Activated CD8-positive, alpha-beta memory T cell treated with anti-CD3 and anti-CD28 coated beads, Interleukin-2, amount 10 ng/mL, durations not matched to agents 7 days and 5 days (primary cell): ENCODE results near the gene SRRM1. TPM values are rescaled to one million over a fixed set of nuclear protein-coding genes. Genes with fewer than 3 reads are reported as not detected.
"Not testable (repeated sequence)": the region's sequence is repeated elsewhere in the genome, so short reads cannot be mapped to it uniquely, and the experiment has no call there.

Experiments used
- ATAC-seq: fragments of 150-1000 bp; cut with Tn5 transposase; one replicate; pipeline ENCODE4 v1.10.0; 2021; ENCODE audit warnings: moderate library complexity
- CTCF ChIA-PET: fragments of 350-600 bp; sonication (Branson Sonifier 250); formaldehyde crosslinking; loops from one replicate; lab custom pipeline; 2021; ENCODE audit warnings: antibody characterized with exemption; lab: Charles Lee
- DNase-seq: peaks from one replicate; pipeline ENCODE4 v3.0.0-alpha.2; 2020
- H3K27ac Mint-ChIP-seq: one replicate; pipeline ENCODE4 v1.8.0; 2021; ENCODE audit warnings: mild to moderate bottlenecking, mixed read lengths
- H3K27me3 Mint-ChIP-seq: one replicate; pipeline ENCODE4 v1.8.0; 2021; ENCODE audit warnings: mixed read lengths
- H3K36me3 Mint-ChIP-seq: one replicate; pipeline ENCODE4 v1.8.0; 2021; ENCODE audit warnings: mild to moderate bottlenecking, mixed read lengths
- H3K4me1 Mint-ChIP-seq: one replicate; pipeline ENCODE4 v1.8.0; 2021; ENCODE audit warnings: mixed read lengths
- H3K4me3 Mint-ChIP-seq: one replicate; pipeline ENCODE4 v1.8.0; 2021; ENCODE audit warnings: mild to moderate bottlenecking, moderate library complexity, mixed read lengths
- H3K9me3 Mint-ChIP-seq: one replicate; pipeline ENCODE4 v1.8.0; 2022; ENCODE audit warnings: low read depth, mixed read lengths
- total RNA-seq, 2 experiments: library from RNA; stranded (reverse); gene quantifications; one replicate each; pipeline ENCODE4 v1.2.3, GENCODE V29; 2021

SRRM1 gene
- total RNA-seq, 2 experiments from 2014 or later, result 191 to 215 TPM

DNA sequence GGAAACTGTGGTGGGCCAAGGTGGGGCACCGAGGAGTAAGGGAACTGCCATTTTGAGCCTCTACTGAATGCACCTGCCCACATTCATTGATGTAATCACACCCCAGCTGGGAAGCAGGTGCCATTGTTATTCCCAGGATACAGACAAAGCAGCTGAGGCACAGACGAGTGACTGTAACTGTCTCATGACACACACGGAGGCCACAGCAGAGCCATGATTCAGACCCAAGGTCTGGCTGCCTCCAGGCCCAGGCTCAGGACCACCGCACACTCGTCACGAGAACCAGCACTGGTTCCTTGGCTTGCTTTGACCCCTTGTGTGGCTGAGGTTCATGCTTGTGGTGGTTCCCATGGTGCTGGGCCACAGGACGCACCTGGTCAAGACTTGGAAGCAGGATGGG, 56.5 kb downstream of the SRRM1 start:
- H3K4me3 Mint-ChIP-seq, result no peak overlapping the region
- H3K36me3 Mint-ChIP-seq, result no peaks in the 10 kb centered on the region
- H3K4me1 Mint-ChIP-seq, result peaks cover 13% of the 10 kb centered on the region
- H3K9me3 Mint-ChIP-seq, result no peaks in the 10 kb centered on the region
- no peak overlapping the region for H3K27ac Mint-ChIP-seq
- CTCF ChIA-PET, result interaction anchor here (0.8 to 1.7 kb wide), 2 partner anchors 16 to 137 kb away, joined by 3 to 4 read pairs; no protein-coding TSS in a partner anchor
- ATAC-seq (no peak), DNase-seq (no peak)
- H3K27me3 Mint-ChIP-seq, result peaks cover 16% of the 10 kb centered on the region

DNA sequence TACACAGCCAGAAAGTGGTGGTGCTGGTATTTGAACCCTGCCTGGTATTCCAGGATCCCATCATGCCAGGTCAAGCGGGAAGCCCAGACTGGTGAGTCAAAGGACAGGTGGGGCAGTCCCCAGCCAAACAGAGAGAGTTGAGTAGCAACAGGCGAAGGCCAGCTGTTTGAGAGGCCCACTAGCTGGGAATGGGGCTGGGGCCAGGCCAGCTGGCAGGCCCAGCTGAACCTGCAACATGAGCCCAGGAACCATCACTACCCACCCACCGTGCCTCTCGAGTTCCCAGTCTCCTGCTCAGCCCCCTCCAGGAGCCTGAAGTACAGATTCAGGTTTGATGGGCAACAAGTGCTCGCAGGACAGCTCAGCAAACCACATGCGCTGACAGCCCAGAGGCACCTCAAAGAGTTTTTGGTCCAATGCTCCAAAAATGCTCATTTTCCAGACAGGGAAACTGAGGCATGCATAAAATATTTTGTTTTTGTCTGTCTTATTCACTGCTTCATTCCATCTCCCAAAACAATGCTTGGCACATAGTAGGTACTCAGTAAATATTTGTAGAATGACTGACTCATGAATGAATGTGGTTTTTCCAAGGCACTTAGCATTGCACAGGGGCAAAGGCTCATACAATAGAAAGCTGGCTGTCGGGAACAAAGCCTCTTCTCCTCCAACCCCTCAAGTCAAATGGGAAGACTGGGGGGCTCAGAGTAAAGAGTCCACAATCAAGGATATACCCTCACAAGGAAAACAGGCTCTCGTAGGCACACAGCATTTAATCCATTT, 59.6 kb downstream of the SRRM1 start:
- CTCF ChIA-PET, result interaction anchor here (1.3 kb wide), 1 partner anchor 14 kb away, joined by 3 read pairs; no protein-coding TSS in a partner anchor
- Mint-ChIP-seq H3K4me1 (peaks cover 6% of the 10 kb centered on the region), H3K36me3 (no peaks in the 10 kb centered on the region), H3K9me3 (no peaks in the 10 kb centered on the region), H3K27me3 (peaks cover 5% of the 10 kb centered on the region), H3K27ac (no peak overlapping the region), H3K4me3 (no peak overlapping the region)
- ATAC-seq, result no peak
- no peak for DNase-seq

GRCh38 chr1:24704411-24705259, 61.5 kb downstream of the SRRM1 start:
- Mint-ChIP-seq H3K27me3 (peaks cover 2% of the 10 kb centered on the region), H3K36me3 (no peaks in the 10 kb centered on the region), H3K27ac (no peak overlapping the region), H3K9me3 (no peaks in the 10 kb centered on the region), H3K4me3 (no peak overlapping the region), H3K4me1 (peaks cover 14% of the 10 kb centered on the region)
- CTCF ChIA-PET, result interaction anchor here (1.6 to 1.7 kb wide), 2 partner anchors 16 to 127 kb away, joined by 5 read pairs; no protein-coding TSS in a partner anchor
- no peak for ATAC-seq
- DNase-seq, result no peak

DNA sequence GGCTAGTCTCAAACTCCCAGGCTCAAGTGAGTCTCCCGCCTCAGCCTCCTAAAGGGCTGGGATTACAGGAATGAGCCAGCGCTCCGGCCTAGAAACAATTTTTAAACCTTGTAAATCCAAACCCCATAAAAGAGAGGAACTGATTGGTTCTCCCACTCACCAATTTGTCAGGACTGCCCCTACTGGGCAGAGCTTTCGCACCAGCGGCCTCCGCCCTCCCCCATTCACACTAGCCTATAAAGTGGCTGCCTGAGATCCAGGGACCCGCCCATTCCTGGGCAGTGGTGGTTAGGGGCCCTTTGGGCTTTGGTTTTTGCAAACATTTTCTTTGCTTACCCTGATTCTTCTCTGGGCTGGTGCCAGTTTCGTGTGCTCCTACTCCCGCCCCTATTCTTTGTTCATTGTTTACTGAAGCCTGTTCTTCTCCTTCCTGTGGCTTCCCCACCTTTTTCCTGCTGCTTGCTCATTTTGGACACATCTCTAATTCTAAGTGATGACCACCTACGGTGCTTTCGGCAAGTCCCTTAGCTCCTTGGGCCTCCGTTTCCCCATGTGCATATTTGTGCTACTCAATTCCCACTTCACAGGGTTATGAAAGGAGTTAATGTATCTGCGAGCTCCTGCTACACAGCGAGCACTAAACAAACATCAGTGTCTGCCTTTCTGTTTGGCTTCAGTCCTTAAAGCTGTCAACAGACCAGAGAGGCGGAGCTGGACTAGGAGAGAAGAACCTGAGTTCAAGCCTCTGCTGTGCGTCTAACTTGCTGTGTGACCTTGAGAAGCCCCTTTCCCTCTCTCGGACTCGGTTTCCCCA, 62.4 kb downstream of the SRRM1 start:
- no peak for ATAC-seq
- DNase-seq, result no peak
- Mint-ChIP-seq H3K9me3 (no peaks in the 10 kb centered on the region), H3K27ac (no peak overlapping the region), H3K4me3 (no peak overlapping the region), H3K27me3 (peaks cover 2% of the 10 kb centered on the region), H3K4me1 (peaks cover 22% of the 10 kb centered on the region), H3K36me3 (no peaks in the 10 kb centered on the region)
- CTCF ChIA-PET, result interaction anchor here (1.6 to 1.7 kb wide), 2 partner anchors 17 to 126 kb away, joined by 5 read pairs; no protein-coding TSS in a partner anchor

DNA sequence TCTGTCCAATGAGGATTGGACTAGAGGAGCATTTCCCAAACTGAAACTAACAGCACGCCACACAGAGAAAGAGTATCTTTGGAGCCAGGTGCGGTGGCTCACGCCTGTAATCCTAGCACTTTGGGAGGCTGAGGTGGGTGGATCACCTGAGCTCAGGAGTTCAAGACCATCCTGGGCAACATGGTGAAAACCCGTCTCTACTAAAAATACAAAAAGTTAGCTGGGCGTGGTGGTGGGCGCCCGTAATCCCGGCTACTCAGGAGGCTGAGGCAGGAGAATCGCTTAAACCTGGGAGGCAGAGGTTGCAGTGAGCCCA, 62.9 kb downstream of the SRRM1 start:
- not testable (repeated sequence) for H3K27me3 Mint-ChIP-seq, H3K27ac Mint-ChIP-seq, H3K9me3 Mint-ChIP-seq, H3K4me3 Mint-ChIP-seq, ATAC-seq, H3K36me3 Mint-ChIP-seq, DNase-seq
- H3K4me1 Mint-ChIP-seq, result peaks cover 22% of the 10 kb centered on the region
- CTCF ChIA-PET, result interaction anchor here (1.6 to 1.7 kb wide), 2 partner anchors 17 to 125 kb away, joined by 5 read pairs; no protein-coding TSS in a partner anchor

DNA sequence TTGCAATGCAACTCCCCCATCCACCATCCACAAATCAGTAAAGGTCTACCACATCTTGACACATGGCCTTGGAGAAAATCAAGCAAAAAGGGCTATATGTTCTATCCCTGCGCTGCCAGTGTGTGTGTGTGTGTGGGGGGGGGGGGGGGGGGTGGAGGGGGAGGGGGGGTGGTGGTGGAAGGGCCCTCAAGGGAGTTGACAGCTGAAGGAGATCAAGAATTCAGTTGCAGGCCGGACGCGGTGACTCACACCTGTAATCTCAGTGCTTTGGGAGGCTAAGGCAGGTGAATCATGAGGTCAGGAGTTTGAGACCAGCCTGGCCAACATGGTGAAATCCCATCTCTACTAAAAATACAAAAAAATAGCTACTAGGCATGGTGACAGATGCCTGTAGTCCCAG, 64.6 kb downstream of the SRRM1 start:
- peaks cover 2% of the 10 kb centered on the region for H3K27me3 Mint-ChIP-seq
- ATAC-seq (no peak), DNase-seq (no peak)
- no peak overlapping the region for H3K4me3 Mint-ChIP-seq
- H3K36me3 Mint-ChIP-seq, result no peaks in the 10 kb centered on the region
- CTCF ChIA-PET, result interaction anchor here (0.8 to 1.0 kb wide), 2 partner anchors 19 to 127 kb away, joined by 3 to 4 read pairs; no protein-coding TSS in a partner anchor
- peaks cover 24% of the 10 kb centered on the region for H3K4me1 Mint-ChIP-seq
- H3K27ac Mint-ChIP-seq, result no peak overlapping the region
- H3K9me3 Mint-ChIP-seq, result no peaks in the 10 kb centered on the region

- Mint-ChIP-seq H3K27me3 (no peaks in the 10 kb centered on the region), H3K9me3 (no peaks in the 10 kb centered on the region), H3K27ac (peak overlapping the region; percentile 44), H3K36me3 (no peaks in the 10 kb centered on the region), H3K4me1 (peaks cover 24% of the 10 kb centered on the region), H3K4me3 (no peak overlapping the region)
- CTCF ChIA-PET, result no interaction called here
- DNase-seq, result no peak
- ATAC-seq, result peak; percentile 32
These were observed 65.8 kb downstream of the SRRM1 start for GRCh38 chr1:24708938-24709337.

DNA sequence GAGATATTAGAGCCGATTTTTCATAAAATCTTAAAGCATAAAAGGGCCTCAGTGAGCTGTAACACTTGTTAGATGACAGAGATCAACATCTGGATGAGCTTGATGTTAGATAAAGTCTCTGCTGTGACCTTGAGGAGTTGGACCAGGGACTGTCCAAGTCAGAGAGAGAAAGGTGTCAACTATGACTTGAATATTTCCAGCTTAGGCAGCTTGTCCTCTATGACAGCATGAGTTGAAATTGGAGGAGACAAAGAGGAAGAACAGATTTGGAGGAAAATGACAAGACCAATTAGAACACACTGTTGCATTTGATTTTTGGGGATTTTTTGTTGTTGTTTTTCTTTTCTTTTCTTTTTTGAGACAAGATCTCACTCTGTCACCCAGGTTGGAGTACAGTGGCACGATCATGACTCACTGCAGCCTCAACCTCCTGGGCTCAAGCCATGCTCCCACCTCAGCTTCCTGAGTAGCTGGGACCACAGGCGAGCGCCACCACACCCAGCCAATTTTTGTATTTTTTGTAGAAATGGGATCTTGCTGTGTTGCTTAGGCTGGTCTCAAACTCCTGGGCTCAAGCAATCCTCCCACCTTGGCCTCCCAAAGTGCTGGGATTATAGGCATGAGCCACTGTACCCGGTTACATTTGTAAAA, 66.8 kb downstream of the SRRM1 start:
- Mint-ChIP-seq H3K9me3 (no peaks in the 10 kb centered on the region), H3K27me3 (no peaks in the 10 kb centered on the region), H3K4me3 (no peak overlapping the region), H3K27ac (peak overlapping the region; percentile 70), H3K4me1 (peaks cover 24% of the 10 kb centered on the region), H3K36me3 (no peaks in the 10 kb centered on the region)
- DNase-seq (peak; percentile 77), ATAC-seq (peak; percentile 67)
- CTCF ChIA-PET, result interaction anchor here (0.8 to 1.9 kb wide), 4 partner anchors 21 to 122 kb away, joined by 3 to 13 read pairs (median 4); no protein-coding TSS in a partner anchor

DNA sequence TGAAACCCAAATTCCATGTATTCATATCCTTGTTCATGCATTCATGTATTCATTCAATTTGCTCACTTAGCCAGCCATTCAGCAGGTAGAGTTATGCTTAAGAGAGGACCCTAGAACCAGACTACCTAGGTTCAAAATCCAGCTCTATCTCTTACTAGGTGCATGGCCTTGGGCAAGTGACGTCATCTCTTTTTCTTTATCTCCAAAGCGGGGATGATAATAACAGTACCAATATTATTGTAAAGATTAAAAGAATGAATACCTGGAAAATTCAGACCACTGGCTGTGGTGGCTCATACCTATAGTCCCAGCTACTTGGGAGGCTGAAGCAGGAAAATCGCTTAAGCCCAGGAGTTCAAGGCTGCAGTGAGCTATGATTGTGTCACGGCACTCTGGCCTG, 68.2 kb downstream of the SRRM1 start:
- Mint-ChIP-seq H3K9me3 (no peaks in the 10 kb centered on the region), H3K27ac (no peak overlapping the region), H3K4me1 (peaks cover 18% of the 10 kb centered on the region), H3K4me3 (no peak overlapping the region), H3K36me3 (no peaks in the 10 kb centered on the region), H3K27me3 (no peaks in the 10 kb centered on the region)
- no peak for ATAC-seq
- DNase-seq, result no peak
- CTCF ChIA-PET, result interaction anchor here (0.7 to 1.3 kb wide), 3 partner anchors 34 to 1243 kb away, joined by 3 to 6 read pairs (median 3); partner anchors contain the start of gene CLIC4

DNA sequence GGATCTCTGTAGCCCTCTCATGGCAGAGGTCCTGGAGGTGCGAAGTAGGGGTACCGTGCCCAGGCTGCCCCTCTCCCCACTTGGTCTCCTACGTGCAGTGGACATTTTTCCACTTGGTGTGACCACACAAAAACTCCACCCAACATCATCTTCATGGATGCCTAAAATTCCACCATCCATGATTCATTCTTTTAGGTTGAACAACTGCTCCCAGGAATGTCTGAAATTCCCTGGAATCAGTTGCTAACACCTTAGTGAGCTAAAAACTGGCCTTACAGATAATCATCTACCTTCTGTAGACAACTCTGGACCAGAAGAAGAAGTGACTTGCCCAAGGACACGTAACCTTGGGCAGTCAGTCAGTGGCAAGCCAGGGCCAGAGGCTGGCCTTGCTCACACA, 70.1 kb downstream of the SRRM1 start:
- CTCF ChIA-PET, result no interaction called here
- no peaks in the 10 kb centered on the region for H3K9me3 Mint-ChIP-seq
- no peaks in the 10 kb centered on the region for H3K36me3 Mint-ChIP-seq

DNA sequence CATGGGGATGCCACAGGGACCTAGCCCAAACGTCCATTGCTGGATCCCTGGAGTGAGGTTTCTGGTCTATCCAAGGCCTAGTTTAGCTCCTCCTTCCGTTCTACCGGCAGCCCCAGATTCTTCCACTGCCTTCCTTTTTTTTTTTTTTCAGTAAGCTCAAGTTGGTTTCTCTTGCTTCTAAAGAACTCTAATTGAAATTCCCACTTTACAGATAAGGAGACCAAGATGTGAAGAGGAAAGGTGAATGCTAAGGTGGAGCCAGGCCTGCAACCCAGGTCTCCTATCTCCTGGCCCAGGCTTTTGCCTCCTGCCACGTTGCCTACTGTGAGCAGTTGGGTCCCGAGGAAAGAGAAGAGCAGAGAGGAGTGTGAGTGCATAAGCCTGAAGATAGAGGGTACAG, 70.6 kb downstream of the SRRM1 start:
- H3K9me3 Mint-ChIP-seq, result no peaks in the 10 kb centered on the region
- no peak overlapping the region for H3K27ac Mint-ChIP-seq
- CTCF ChIA-PET, result interaction anchor here (1.2 kb wide), 1 partner anchor 16 kb away, joined by 3 read pairs; no protein-coding TSS in a partner anchor
- H3K27me3 Mint-ChIP-seq, result no peaks in the 10 kb centered on the region
- DNase-seq, result no peak
- peaks cover 18% of the 10 kb centered on the region for H3K4me1 Mint-ChIP-seq
- no peaks in the 10 kb centered on the region for H3K36me3 Mint-ChIP-seq
- no peak overlapping the region for H3K4me3 Mint-ChIP-seq
- ATAC-seq, result no peak

More for the DNA sequence above, 70.1 kb downstream of the SRRM1 start:
- Mint-ChIP-seq H3K4me3 (no peak overlapping the region), H3K4me1 (peaks cover 18% of the 10 kb centered on the region), H3K27ac (no peak overlapping the region), H3K27me3 (no peaks in the 10 kb centered on the region)
- no peak for DNase-seq
- no peak for ATAC-seq

GRCh38 chr1:24714859-24715520, 71.9 kb downstream of the SRRM1 start:
- ATAC-seq, result no peak
- Mint-ChIP-seq H3K27ac (no peak overlapping the region), H3K9me3 (no peaks in the 10 kb centered on the region), H3K36me3 (no peaks in the 10 kb centered on the region), H3K27me3 (no peaks in the 10 kb centered on the region), H3K4me3 (no peak overlapping the region), H3K4me1 (peaks cover 6% of the 10 kb centered on the region)
- CTCF ChIA-PET, result interaction anchor here (1.1 kb wide), 1 partner anchor 14 kb away, joined by 3 read pairs; no protein-coding TSS in a partner anchor
- no peak for DNase-seq
